Mammary epithelial cell (primary cell): Measurements from ENCODE around the gene B4GALT2.

Experiments
- EZH2 ChIP-seq: IDR thresholded peaks from 2 replicates; pipeline ENCODE4 v1.6.1; 2012; ENCODE audit warnings: low read length, inconsistent platforms, borderline replicate concordance
- TF ChIP-seq, protein P1 (sequence below), 2 donors: IDR thresholded peaks in 1 of 2; conservative IDR thresholded peaks in 1 of 2; 2 replicates each; pipeline ENCODE4 v1.5.1; 2011 to 2012; ENCODE audit warnings: inconsistent platforms in 2 of 2, low read length in 2 of 2, mild to moderate bottlenecking in 2 of 2, control low read depth in 1 of 2, low read depth in 1 of 2; ENCODE audit not compliant: insufficient read depth in 1 of 2; ENCODE audit errors: extremely low read depth in 1 of 2

DNA sequence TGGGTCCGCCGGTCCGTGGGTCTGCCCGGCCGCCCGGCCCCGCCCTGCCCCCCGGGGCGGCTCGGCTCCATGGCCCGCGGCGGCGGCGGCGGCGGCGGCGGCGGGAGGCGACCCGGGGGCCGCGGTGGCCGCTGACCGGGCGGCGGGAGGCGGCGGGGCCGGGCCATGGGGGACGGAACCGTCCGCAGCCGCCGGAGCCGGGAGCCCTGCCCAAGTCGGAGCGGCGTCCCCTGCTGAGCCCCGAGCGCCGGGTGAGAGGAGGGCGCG lies 184 bp downstream of the B4GALT2 start:
- TF ChIP-seq, protein P1, sequence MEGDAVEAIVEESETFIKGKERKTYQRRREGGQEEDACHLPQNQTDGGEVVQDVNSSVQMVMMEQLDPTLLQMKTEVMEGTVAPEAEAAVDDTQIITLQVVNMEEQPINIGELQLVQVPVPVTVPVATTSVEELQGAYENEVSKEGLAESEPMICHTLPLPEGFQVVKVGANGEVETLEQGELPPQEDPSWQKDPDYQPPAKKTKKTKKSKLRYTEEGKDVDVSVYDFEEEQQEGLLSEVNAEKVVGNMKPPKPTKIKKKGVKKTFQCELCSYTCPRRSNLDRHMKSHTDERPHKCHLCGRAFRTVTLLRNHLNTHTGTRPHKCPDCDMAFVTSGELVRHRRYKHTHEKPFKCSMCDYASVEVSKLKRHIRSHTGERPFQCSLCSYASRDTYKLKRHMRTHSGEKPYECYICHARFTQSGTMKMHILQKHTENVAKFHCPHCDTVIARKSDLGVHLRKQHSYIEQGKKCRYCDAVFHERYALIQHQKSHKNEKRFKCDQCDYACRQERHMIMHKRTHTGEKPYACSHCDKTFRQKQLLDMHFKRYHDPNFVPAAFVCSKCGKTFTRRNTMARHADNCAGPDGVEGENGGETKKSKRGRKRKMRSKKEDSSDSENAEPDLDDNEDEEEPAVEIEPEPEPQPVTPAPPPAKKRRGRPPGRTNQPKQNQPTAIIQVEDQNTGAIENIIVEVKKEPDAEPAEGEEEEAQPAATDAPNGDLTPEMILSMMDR (conservative IDR thresholded peaks at IDR 0.05 in 1 of 2, IDR thresholded peaks at IDR 0.05 in 1 of 2; ENCODE audit: extremely low read depth in 1 of 2, insufficient read depth in 1 of 2, low read depth in 1 of 2, low read length in 2 of 2), result no peak
- TF ChIP-seq EZH2, result no peak
